ENCODE results near the gene DCHS1. TPM values are rescaled to one million over a fixed set of nuclear protein-coding genes. Genes with fewer than 3 reads are reported as not detected.

DCHS1 gene
- total and polyA plus RNA-seq, 2 experiments from 2014 or later = 1.1 to 6.4 TPM

DNA sequence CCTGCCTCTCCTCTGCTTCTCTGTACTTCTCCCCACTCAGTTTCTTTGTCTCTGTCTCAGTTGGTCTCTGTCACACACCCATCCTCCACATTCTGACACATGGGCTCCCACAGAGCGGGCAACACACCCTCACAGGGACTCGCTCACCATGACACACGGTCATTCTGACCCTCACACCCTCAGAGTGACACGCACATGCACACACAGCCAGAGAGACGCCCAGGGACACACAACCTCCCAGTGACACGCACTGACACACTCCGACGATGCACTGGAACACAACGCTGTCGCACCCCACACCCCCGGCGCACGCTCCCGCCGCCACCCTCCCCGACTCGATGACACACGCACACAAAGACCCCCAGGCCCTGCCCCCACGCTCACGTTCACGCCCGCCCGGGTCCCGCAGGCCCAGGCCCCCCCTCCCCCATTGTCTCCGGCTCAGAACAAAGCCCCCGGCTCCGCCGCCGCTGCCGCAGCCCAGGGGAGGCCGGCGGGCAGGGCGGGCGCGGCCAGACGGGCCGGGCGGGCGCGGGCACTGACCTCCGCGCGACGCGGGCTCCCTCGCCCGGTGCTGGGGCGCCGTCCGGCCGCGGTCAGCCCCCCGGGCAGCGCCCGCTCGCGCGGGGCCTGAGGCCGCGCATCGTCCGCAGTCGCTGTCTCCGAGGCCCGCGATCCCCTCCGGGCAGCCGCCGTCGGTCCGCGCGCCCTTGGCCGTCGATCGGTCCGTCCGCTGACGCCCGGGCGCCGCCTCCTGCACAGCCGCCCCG, 404 bp downstream of the DCHS1 start:
- Histone ChIP-seq H3K4me1 (ENCODE audit: insufficient read depth) (no peaks in the 10 kb centered on the region), H3K9me2 (ENCODE audit: insufficient read depth) (no peaks in the 10 kb centered on the region), H3K9ac (peak overlapping the region; percentile 31; the same call in 1 of the 2 replicates), H3K79me2 (ENCODE audit: insufficient read depth) (no peaks in the 10 kb centered on the region), H3K9me3 (ENCODE audit: low read depth) (no peaks in the 10 kb centered on the region), H3K4me3 (peak overlapping the region; percentile 61), H3K27ac (no peak overlapping the region), H4K20me1 (ENCODE audit: insufficient read depth) (no peaks in the 10 kb centered on the region), H3K27me3 (replicated peaks; ENCODE audit: insufficient read depth) (0 out of 2 replicates have a peak, but pooled peaks cover 4% of the 10 kb centered on the region), H3F3A (ENCODE audit: insufficient read depth) (peaks cover 15% of the 10 kb centered on the region), H3K36me3 (ENCODE audit: low read depth) (no peaks in the 10 kb centered on the region), H3K4me2 (ENCODE audit: unreplicated experiment) (no peak overlapping the region), H2AFZ (peak overlapping the region; percentile 58)
- TF ChIP-seq EZH2phosphoT487 (IDR thresholded peaks at IDR 0.05; ENCODE audit: insufficient read depth, low read depth) (no peak), EZH2 (IDR thresholded peaks at IDR 0.05; ENCODE audit: insufficient read depth, poor library complexity, severe bottlenecking) (no peak)
- in situ Hi-C loops (cut with MboI) = no loop called here
- DNase-seq = peak; percentile 58
- WGBS, 2 experiments (ENCODE audit: low coverage in 1 of 2, low lambda C conversion rate in 2 of 2, missing lambda C conversion rate in 2 of 2) = 4 to 8% methylated on average over 11 to 40 of the region's 84 CpGs

DNA sequence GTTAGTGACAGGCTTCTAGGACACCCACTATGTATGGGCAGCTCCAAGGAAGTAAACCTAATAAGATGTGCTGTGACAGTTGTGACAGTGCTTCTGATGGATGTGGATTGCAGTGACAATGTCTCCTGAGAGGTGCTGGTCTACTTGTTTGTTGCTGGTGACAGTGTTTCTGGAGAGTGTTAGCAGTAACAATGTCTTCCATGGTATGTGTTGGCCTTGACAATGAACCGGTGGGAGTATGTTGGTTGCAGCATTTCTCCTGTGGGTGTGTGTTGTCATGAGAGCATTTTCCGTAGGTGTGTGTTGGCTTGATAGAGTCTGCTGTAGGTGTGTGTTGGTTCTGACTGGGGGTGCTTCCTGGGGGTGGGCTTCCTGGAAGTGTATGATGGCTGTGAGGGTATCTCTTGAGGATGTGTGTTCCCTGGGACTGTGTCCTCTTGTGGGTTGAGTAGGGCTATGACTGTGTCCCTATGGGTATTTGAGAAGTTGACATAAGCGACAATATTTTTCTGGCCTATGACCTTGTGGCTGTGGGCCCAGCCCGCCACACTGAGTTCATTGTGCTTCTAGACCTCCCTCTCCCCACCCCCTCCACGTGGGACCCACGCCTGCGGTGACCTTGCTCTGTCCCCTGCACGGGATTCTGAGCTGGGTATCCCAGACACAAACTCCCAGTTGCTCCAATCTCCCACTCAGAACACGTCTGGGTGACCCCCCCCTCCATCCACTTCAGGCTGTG, 1.2 kb downstream of the DCHS1 start:
- Histone ChIP-seq H3K9ac (no peak overlapping the region), H3K9me2 (ENCODE audit: insufficient read depth) (no peaks in the 10 kb centered on the region), H3K4me3 (no peak overlapping the region), H3K36me3 (ENCODE audit: low read depth) (no peaks in the 10 kb centered on the region), H3K79me2 (ENCODE audit: insufficient read depth) (no peaks in the 10 kb centered on the region), H3K4me2 (ENCODE audit: unreplicated experiment) (no peak overlapping the region), H3F3A (ENCODE audit: insufficient read depth) (peaks cover 15% of the 10 kb centered on the region), H3K27me3 (replicated peaks; ENCODE audit: insufficient read depth) (0 out of 2 replicates have a peak, but pooled peaks cover 4% of the 10 kb centered on the region), H3K4me1 (ENCODE audit: insufficient read depth) (no peaks in the 10 kb centered on the region), H3K9me3 (ENCODE audit: low read depth) (no peaks in the 10 kb centered on the region), H3K27ac (no peak overlapping the region), H2AFZ (peak overlapping the region; percentile 58), H4K20me1 (ENCODE audit: insufficient read depth) (no peaks in the 10 kb centered on the region)
- no peak for TF ChIP-seq EZH2phosphoT487 (IDR thresholded peaks at IDR 0.05; ENCODE audit: insufficient read depth, low read depth)
- TF ChIP-seq EZH2 (IDR thresholded peaks at IDR 0.05; ENCODE audit: insufficient read depth, poor library complexity, severe bottlenecking) = no peak
- no peak for DNase-seq
- in situ Hi-C loops (cut with MboI) = no loop called here
- WGBS, 2 experiments (ENCODE audit: low coverage in 1 of 2, low lambda C conversion rate in 2 of 2, missing lambda C conversion rate in 2 of 2) = 38 to 40% methylated on average over 9 of the region's 9 CpGs

DNA sequence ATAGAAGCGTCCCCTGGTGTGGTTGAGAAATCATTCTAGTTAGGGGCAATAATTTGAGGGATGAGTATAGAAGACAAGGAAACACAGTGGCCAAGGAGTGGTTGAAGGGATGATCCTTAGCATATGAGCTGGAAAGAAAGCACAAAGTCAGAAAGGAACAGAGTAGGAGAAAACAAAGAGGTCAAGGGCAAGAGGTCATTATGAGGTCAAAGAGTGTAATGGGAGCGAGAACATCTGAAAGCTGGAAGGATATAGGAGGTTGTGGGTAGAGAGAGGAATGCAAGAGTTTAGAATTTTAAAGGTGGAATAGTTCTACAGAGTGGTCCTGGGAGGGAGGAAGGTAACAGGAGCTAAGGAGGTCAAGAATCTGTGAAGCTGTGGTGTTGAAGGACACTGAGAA, 2.0 kb downstream of the DCHS1 start:
- H2AFZ ChIP-seq = no peak overlapping the region
- no peak for TF ChIP-seq EZH2phosphoT487 (IDR thresholded peaks at IDR 0.05; ENCODE audit: insufficient read depth, low read depth)
- no peak for TF ChIP-seq EZH2 (IDR thresholded peaks at IDR 0.05; ENCODE audit: insufficient read depth, poor library complexity, severe bottlenecking)
- 98 to 100% methylated on average over 2 of the region's 2 CpGs for WGBS, 2 experiments (ENCODE audit: low coverage in 1 of 2, low lambda C conversion rate in 2 of 2, missing lambda C conversion rate in 2 of 2)
- H4K20me1 ChIP-seq (ENCODE audit: insufficient read depth) = no peaks in the 10 kb centered on the region
- no peaks in the 10 kb centered on the region for H3K79me2 ChIP-seq (ENCODE audit: insufficient read depth)
- no peaks in the 10 kb centered on the region for H3K9me2 ChIP-seq (ENCODE audit: insufficient read depth)
- 0 out of 2 replicates have a peak, but pooled peaks cover 4% of the 10 kb centered on the region for H3K27me3 ChIP-seq (replicated peaks; ENCODE audit: insufficient read depth)
- no peak for DNase-seq
- no peak overlapping the region for H3K4me3 ChIP-seq
- H3F3A ChIP-seq (ENCODE audit: insufficient read depth) = peaks cover 15% of the 10 kb centered on the region
- H3K36me3 ChIP-seq (ENCODE audit: low read depth) = no peaks in the 10 kb centered on the region
- in situ Hi-C loops (cut with MboI) = no loop called here
- H3K9ac ChIP-seq = no peak overlapping the region
- H3K27ac ChIP-seq = no peak overlapping the region
- no peaks in the 10 kb centered on the region for H3K9me3 ChIP-seq (ENCODE audit: low read depth)
- no peak overlapping the region for H3K4me2 ChIP-seq (ENCODE audit: unreplicated experiment)
- H3K4me1 ChIP-seq (ENCODE audit: insufficient read depth) = no peaks in the 10 kb centered on the region

DNA sequence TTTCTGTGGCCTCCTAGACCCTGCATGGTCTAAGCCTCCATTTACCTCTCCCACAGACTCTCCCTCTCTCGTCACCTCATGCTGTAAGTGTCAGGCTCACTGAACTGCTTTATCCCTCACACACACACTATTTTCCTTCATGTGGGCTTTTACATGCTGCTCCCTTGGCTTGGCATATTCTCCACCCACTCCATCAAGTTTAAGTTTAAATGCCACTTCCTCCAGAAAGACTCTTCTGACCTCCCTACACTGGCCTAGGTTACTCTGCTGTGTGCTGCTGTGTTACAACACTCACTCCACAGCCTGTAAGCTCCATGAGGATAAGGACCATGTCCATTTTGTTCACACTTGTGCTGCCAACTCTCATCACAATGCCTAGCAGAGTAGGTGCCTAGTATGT, 2.5 kb downstream of the DCHS1 start:
- Histone ChIP-seq H2AFZ (no peak overlapping the region), H4K20me1 (ENCODE audit: insufficient read depth) (no peaks in the 10 kb centered on the region), H3K4me1 (ENCODE audit: insufficient read depth) (no peaks in the 10 kb centered on the region), H3K27me3 (replicated peaks; ENCODE audit: insufficient read depth) (0 out of 2 replicates have a peak, but pooled peaks cover 4% of the 10 kb centered on the region), H3F3A (ENCODE audit: insufficient read depth) (peaks cover 15% of the 10 kb centered on the region), H3K9ac (no peak overlapping the region), H3K4me2 (ENCODE audit: unreplicated experiment) (no peak overlapping the region), H3K9me2 (ENCODE audit: insufficient read depth) (no peaks in the 10 kb centered on the region), H3K79me2 (ENCODE audit: insufficient read depth) (no peaks in the 10 kb centered on the region), H3K27ac (no peak overlapping the region), H3K4me3 (no peak overlapping the region), H3K36me3 (ENCODE audit: low read depth) (no peaks in the 10 kb centered on the region), H3K9me3 (ENCODE audit: low read depth) (no peaks in the 10 kb centered on the region)
- DNase-seq = no peak
- in situ Hi-C loops (cut with MboI) = no loop called here
- 94 to 96% methylated on average over 1 of the region's 1 CpG for WGBS, 2 experiments (ENCODE audit: low coverage in 1 of 2, low lambda C conversion rate in 2 of 2, missing lambda C conversion rate in 2 of 2)
- no peak for TF ChIP-seq EZH2phosphoT487 (IDR thresholded peaks at IDR 0.05; ENCODE audit: insufficient read depth, low read depth)
- no peak for TF ChIP-seq EZH2 (IDR thresholded peaks at IDR 0.05; ENCODE audit: insufficient read depth, poor library complexity, severe bottlenecking)
